ENCODE results near the gene BTG2.

- TF ChIP-seq CTCF (IDR thresholded peaks at IDR 0.05) = peak; percentile 98 to 99 (median 99)
- TF ChIP-seq POLR2A (IDR thresholded peaks at IDR 0.05) = no peak
These were observed 32.0 kb upstream of the BTG2 start for GRCh38 chr1:203273206-203273868.

All from breast epithelium (tissue), 3 donors.